HEK293T (cell line): ENCODE data around the gene LSAMP.

Experiments used
- CTCF ChIA-PET: fragments of 350-600 bp; formaldehyde crosslinking; extraction: SDS; loops from one replicate; lab custom pipeline; 2021; ENCODE audit warnings: antibody characterized with exemption, inconsistent platforms; lab: Yijun Ruan, JAX
- POLR2A ChIA-PET: fragments of 350-600 bp; formaldehyde crosslinking; extraction: SDS; loops from one replicate; lab custom pipeline; 2020; ENCODE audit warnings: antibody characterized with exemption, inconsistent platforms; lab: Yijun Ruan, JAX
- DNase-seq: peaks from one replicate; pipeline ENCODE4 v3.0.0; 2012; ENCODE audit warnings: mixed read lengths; ENCODE audit errors: extremely low spot score
- ARNT ChIP-seq: fragments of 450-650 bp; IDR thresholded peaks from 2 replicates; pipeline ENCODE4 v1.6.1; 2017; ENCODE audit warnings: mild to moderate bottlenecking
- BHLHE40 ChIP-seq: fragments of 450-650 bp; IDR thresholded peaks from 2 replicates; pipeline ENCODE4 v1.6.1; 2016; ENCODE audit warnings: mild to moderate bottlenecking, moderate library complexity, borderline replicate concordance
- CTBP1 ChIP-seq: fragments of 450-650 bp; IDR thresholded peaks from 2 replicates; pipeline ENCODE4 v1.6.1; 2016; ENCODE audit warnings: borderline replicate concordance
- ELF4 ChIP-seq: fragments of 450-650 bp; IDR thresholded peaks from 2 replicates; pipeline ENCODE4 v1.6.1; 2017; ENCODE audit warnings: antibody characterized with exemption
- FOXA1 ChIP-seq: fragments of 450-650 bp; IDR thresholded peaks from 2 replicates; pipeline ENCODE4 v1.6.1; 2016; ENCODE audit warnings: mild to moderate bottlenecking
- FOXK2 ChIP-seq: fragments of 450-650 bp; IDR thresholded peaks from 2 replicates; pipeline ENCODE4 v1.6.1; 2016; ENCODE audit warnings: mild to moderate bottlenecking
- FOXM1 ChIP-seq: fragments of 450-650 bp; IDR thresholded peaks from 2 replicates; pipeline ENCODE4 v1.6.1; 2017; ENCODE audit warnings: mild to moderate bottlenecking, borderline replicate concordance
- HDGF ChIP-seq: fragments of 450-650 bp; IDR thresholded peaks from 2 replicates; pipeline ENCODE4 v1.6.1; 2017; ENCODE audit warnings: antibody characterized with exemption, borderline replicate concordance
- L3MBTL2 ChIP-seq: fragments of 450-650 bp; conservative IDR thresholded peaks from 2 replicates; pipeline ENCODE4 v1.6.1; 2016; ENCODE audit warnings: mild to moderate bottlenecking
- LEF1 ChIP-seq: fragments of 450-650 bp; IDR thresholded peaks from 2 replicates; pipeline ENCODE4 v1.6.1; 2017; ENCODE audit warnings: mild to moderate bottlenecking, borderline replicate concordance
- NFRKB ChIP-seq: fragments of 450-650 bp; IDR thresholded peaks from 2 replicates; pipeline ENCODE4 v1.6.1; 2016; ENCODE audit warnings: mild to moderate bottlenecking, moderate library complexity
- PKNOX1 ChIP-seq: fragments of 450-650 bp; IDR thresholded peaks from 2 replicates; pipeline ENCODE4 v1.6.1; 2016
- SP1 ChIP-seq: fragments of 450-650 bp; IDR thresholded peaks from 2 replicates; pipeline ENCODE4 v1.6.1; 2017
- SUZ12 ChIP-seq: fragments of 450-650 bp; IDR thresholded peaks from 2 replicates; pipeline ENCODE4 v1.6.1; 2016; ENCODE audit warnings: mild to moderate bottlenecking
- TARDBP ChIP-seq: fragments of 450-650 bp; IDR thresholded peaks from 2 replicates; pipeline ENCODE4 v1.6.1; 2016
- ZNF384 ChIP-seq: fragments of 450-650 bp; IDR thresholded peaks from 2 replicates; pipeline ENCODE4 v1.6.1; 2016

Gene LSAMP

GRCh38 chr3:115830764-115831395 lies 614.4 kb downstream of the LSAMP start:
- no peak for TF ChIP-seq BHLHE40
- no peak for DNase-seq
- ChIA-PET POLR2A (no interaction called here), CTCF (no interaction called here)

DNA sequence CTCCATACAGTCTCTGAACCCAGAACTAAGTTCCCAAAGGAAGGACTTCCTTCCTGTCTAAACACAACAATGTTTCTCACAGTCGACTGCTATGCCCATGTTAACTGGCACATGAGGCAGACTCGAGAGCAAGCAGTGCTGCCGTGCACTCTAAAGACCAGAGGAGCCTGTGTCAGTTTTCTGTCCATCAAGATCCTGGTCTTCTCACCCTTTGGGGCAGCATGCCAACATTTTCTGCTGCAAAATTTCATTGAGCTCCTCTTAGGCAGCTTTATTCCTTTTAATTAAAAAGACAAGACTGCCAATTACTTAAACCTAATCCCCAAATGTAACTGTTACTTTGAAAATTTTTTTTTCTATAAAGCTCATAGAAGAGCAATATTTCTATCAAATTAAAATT lies 616.9 kb downstream of the LSAMP start:
- TF ChIP-seq PKNOX1, result no peak
- TF ChIP-seq TARDBP, result no peak
- TF ChIP-seq ELF4, result no peak
- no peak for TF ChIP-seq LEF1
- TF ChIP-seq BHLHE40, result no peak
- no peak for TF ChIP-seq HDGF
- TF ChIP-seq ARNT, result no peak
- TF ChIP-seq ZNF384, result no peak
- no peak for TF ChIP-seq FOXA1
- no peak for TF ChIP-seq SP1
- TF ChIP-seq NFRKB, result no peak
- TF ChIP-seq CTBP1, result no peak
- DNase-seq, result no peak
- ChIA-PET POLR2A (interaction anchor here (1.7 kb wide), 1 partner anchor 44 kb away, joined by 3 read pairs; no protein-coding TSS in a partner anchor), CTCF (interaction anchor here (0.7 kb wide), 1 partner anchor 15 kb away, joined by 6 read pairs; no protein-coding TSS in a partner anchor)

DNA sequence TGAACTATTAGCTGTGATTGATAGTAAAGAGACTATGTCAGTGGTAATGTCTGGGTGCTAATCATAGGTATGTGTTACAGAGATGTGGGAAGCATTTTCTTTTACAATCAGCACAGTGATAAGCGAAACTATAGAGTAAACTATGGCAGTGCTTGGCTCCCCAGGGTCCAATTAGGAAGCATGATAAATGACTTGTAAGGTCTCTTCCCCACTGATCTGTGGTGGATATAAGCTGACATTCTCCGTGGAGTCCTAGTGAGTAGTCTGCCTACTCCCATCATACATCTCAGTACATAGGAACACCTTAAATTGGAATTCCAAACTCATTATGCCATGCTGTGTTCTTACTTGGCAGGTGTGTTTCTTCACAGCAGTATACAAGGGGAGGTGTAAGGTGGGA lies 617.8 kb downstream of the LSAMP start:
- ChIA-PET POLR2A (interaction anchor here (1.7 kb wide), 1 partner anchor 43 kb away, joined by 3 read pairs; no protein-coding TSS in a partner anchor), CTCF (interaction anchor here (0.6 to 0.7 kb wide), 2 partner anchors 9 to 1235 kb away, joined by 3 read pairs; no protein-coding TSS in a partner anchor)
- TF ChIP-seq ARNT, result no peak
- TF ChIP-seq SP1, result no peak
- no peak for TF ChIP-seq ZNF384
- no peak for TF ChIP-seq BHLHE40
- no peak for TF ChIP-seq LEF1
- no peak for DNase-seq

DNA sequence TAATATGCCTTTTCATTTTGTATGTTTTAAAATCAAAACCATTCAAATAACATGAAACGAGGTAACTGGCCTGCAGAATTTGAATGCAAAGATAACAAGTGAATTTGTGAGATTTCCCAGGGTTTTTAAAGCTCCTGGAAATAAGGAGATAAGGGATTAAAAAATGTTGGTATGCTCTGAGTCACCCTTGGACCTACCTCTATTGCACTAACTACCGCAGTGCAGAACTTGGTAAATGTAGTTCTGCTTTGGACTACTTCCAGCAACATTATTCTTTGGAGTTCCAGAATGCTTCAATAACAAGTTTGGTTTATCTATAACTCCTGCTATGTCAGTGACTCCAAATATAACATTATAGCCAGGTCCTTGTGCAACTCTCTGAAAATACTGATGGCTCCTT lies 620.2 kb downstream of the LSAMP start:
- ChIA-PET CTCF (no interaction called here), POLR2A (no interaction called here)
- DNase-seq, result no peak
- TF ChIP-seq CTBP1 (no peak), LEF1 (no peak), TARDBP (no peak), SP1 (no peak), PKNOX1 (no peak)

- ChIA-PET CTCF (interaction anchor here (0.5 to 0.8 kb wide), 2 partner anchors 14 to 100 kb away, joined by 3 to 4 read pairs; no protein-coding TSS in a partner anchor), POLR2A (no interaction called here)
- no peak for TF ChIP-seq CTBP1
- TF ChIP-seq FOXM1, result no peak
- no peak for TF ChIP-seq ZNF384
- no peak for TF ChIP-seq SP1
- no peak for TF ChIP-seq NFRKB
- no peak for TF ChIP-seq HDGF
- no peak for TF ChIP-seq TARDBP
- no peak for TF ChIP-seq LEF1
- TF ChIP-seq SUZ12, result no peak
- TF ChIP-seq ARNT, result no peak
- TF ChIP-seq BHLHE40, result no peak
- TF ChIP-seq L3MBTL2, result no peak
- no peak for TF ChIP-seq FOXA1
- TF ChIP-seq PKNOX1, result no peak
- DNase-seq, result no peak
Observed at GRCh38 chr3:115823083-115823482, 622.2 kb downstream of the LSAMP start.

- ChIA-PET POLR2A (no interaction called here), CTCF (interaction anchor here (0.5 kb wide), 1 partner anchor 14 kb away, joined by 4 read pairs; no protein-coding TSS in a partner anchor)
- TF ChIP-seq NFRKB (no peak), CTBP1 (no peak), HDGF (no peak), ZNF384 (no peak), TARDBP (no peak), SUZ12 (no peak), FOXA1 (no peak), L3MBTL2 (no peak), LEF1 (no peak), FOXK2 (no peak), SP1 (no peak), FOXM1 (no peak)
- DNase-seq, result no peak
Observed at GRCh38 chr3:115822579-115822978, 622.7 kb downstream of the LSAMP start.
